HepG2 (cell line): ENCODE results near the gene UCN. TPM values are rescaled to one million over a fixed set of nuclear protein-coding genes. Genes with fewer than 3 reads are reported as not detected.

Experiments used
- CBFB ChIP-seq: sonication (generic); formaldehyde crosslinking; IDR thresholded peaks from 2 replicates; pipeline ENCODE4 v1.4.0; 2020; ENCODE audit warnings: missing genetic modification reagents
- DNMT3B ChIP-seq: conservative IDR thresholded peaks from 2 replicates; pipeline ENCODE4 v1.6.1; 2016; ENCODE audit warnings: missing biosample characterization, control low read depth
- DR1 ChIP-seq: sonication (generic); formaldehyde crosslinking; IDR thresholded peaks from 2 replicates; pipeline ENCODE4 v1.8.0; 2021; ENCODE audit warnings: mild to moderate bottlenecking, missing genetic modification reagents, inconsistent platforms
- E2F2 ChIP-seq: sonication (generic); formaldehyde crosslinking; IDR thresholded peaks from 2 replicates; pipeline ENCODE4 v1.4.0; 2020; ENCODE audit warnings: missing genetic modification reagents, borderline replicate concordance
- FUBP1 ChIP-seq: sonication (generic); formaldehyde crosslinking; IDR thresholded peaks from 2 replicates; pipeline ENCODE4 v1.5.1; 2020; ENCODE audit warnings: missing genetic modification reagents, mild to moderate bottlenecking, borderline replicate concordance
- HDAC1 ChIP-seq: sonication (generic); formaldehyde crosslinking; IDR thresholded peaks from 2 replicates; pipeline ENCODE4 v1.5.1; 2020; ENCODE audit warnings: mild to moderate bottlenecking, missing genetic modification reagents
- HDAC2 ChIP-seq: sonication (generic); formaldehyde crosslinking; IDR thresholded peaks from 2 replicates; pipeline ENCODE4 v1.4.0; 2020; ENCODE audit warnings: missing genetic modification reagents
- HMG20B ChIP-seq: conservative IDR thresholded peaks from 2 replicates; pipeline ENCODE4 v1.6.1; 2016; ENCODE audit warnings: missing genetic modification reagents, missing compliant biosample characterization
- KAT7 ChIP-seq: IDR thresholded peaks from 2 replicates; pipeline ENCODE4 v1.6.1; 2018; ENCODE audit warnings: borderline replicate concordance, missing compliant biosample characterization
- KLF13 ChIP-seq: sonication (generic); formaldehyde crosslinking; IDR thresholded peaks from 2 replicates; pipeline ENCODE4 v1.4.0; 2020; ENCODE audit warnings: mild to moderate bottlenecking, missing genetic modification reagents
- PRMT3 ChIP-seq: sonication (generic); formaldehyde crosslinking; IDR thresholded peaks from 2 replicates; pipeline ENCODE4 v1.8.1; 2022; ENCODE audit warnings: low read depth, mild to moderate bottlenecking, moderate library complexity, missing genetic modification reagents, borderline replicate concordance
- RARG ChIP-seq: sonication (generic); formaldehyde crosslinking; IDR thresholded peaks from 2 replicates; pipeline ENCODE4 v1.4.0; 2020; ENCODE audit warnings: low read depth, mild to moderate bottlenecking, missing genetic modification reagents
- RBAK ChIP-seq: sonication (generic); formaldehyde crosslinking; IDR thresholded peaks from 2 replicates; pipeline ENCODE4 v1.5.1; 2020; ENCODE audit warnings: mild to moderate bottlenecking, missing genetic modification reagents
- RBFOX2 ChIP-seq: fragments of 200-400 bp; formaldehyde crosslinking; IDR thresholded peaks from 2 replicates; pipeline ENCODE4 v1.6.1; 2017; ENCODE audit warnings: low read depth, mild to moderate bottlenecking, low read length
- STAT6 ChIP-seq: sonication (generic); formaldehyde crosslinking; IDR thresholded peaks from 2 replicates; pipeline ENCODE4 v1.4.0; 2020; ENCODE audit warnings: missing genetic modification reagents, mild to moderate bottlenecking, borderline replicate concordance
- XBP1 ChIP-seq: sonication (generic); formaldehyde crosslinking; IDR thresholded peaks from 2 replicates; pipeline ENCODE4 v1.5.0; 2020; ENCODE audit warnings: missing genetic modification reagents
- ZC3H13 ChIP-seq: sonication (generic); formaldehyde crosslinking; IDR thresholded peaks from 2 replicates; pipeline ENCODE4 v1.8.1; 2023; ENCODE audit warnings: mild to moderate bottlenecking, missing genetic modification reagents, moderate library complexity
- ZFP36L2 ChIP-seq: sonication (generic); formaldehyde crosslinking; IDR thresholded peaks from 2 replicates; pipeline ENCODE4 v1.4.0; 2020; ENCODE audit warnings: missing genetic modification reagents
- ZNF274 ChIP-seq: sonication (generic); formaldehyde crosslinking; IDR thresholded peaks from 2 replicates; pipeline ENCODE4 v1.5.1; 2020; ENCODE audit warnings: mild to moderate bottlenecking, missing genetic modification reagents
- ZNF331 ChIP-seq: sonication (generic); formaldehyde crosslinking; IDR thresholded peaks from 2 replicates; pipeline ENCODE4 v1.4.0; 2020; ENCODE audit warnings: missing genetic modification reagents
- ZNF34 ChIP-seq: sonication (generic); formaldehyde crosslinking; IDR thresholded peaks from 2 replicates; pipeline ENCODE4 v1.4.0; 2020; ENCODE audit warnings: mild to moderate bottlenecking, missing genetic modification reagents, borderline replicate concordance
- ZNF605 ChIP-seq: sonication (generic); formaldehyde crosslinking; IDR thresholded peaks from 2 replicates; pipeline ENCODE4 v1.8.0; 2022; ENCODE audit warnings: mild to moderate bottlenecking, missing genetic modification reagents
- ZNF678 ChIP-seq: sonication (generic); formaldehyde crosslinking; IDR thresholded peaks from 2 replicates; pipeline ENCODE4 v1.4.0; 2020; ENCODE audit warnings: mild to moderate bottlenecking, missing genetic modification reagents
- ZNF713 ChIP-seq: sonication (generic); formaldehyde crosslinking; IDR thresholded peaks from 2 replicates; pipeline ENCODE4 v1.4.0; 2020; ENCODE audit warnings: mild to moderate bottlenecking, missing genetic modification reagents
- ZNF724P ChIP-seq: sonication (generic); formaldehyde crosslinking; IDR thresholded peaks from 2 replicates; pipeline ENCODE4 v1.8.0; 2022; ENCODE audit warnings: missing genetic modification reagents, borderline replicate concordance
- ZNF772 ChIP-seq: sonication (generic); formaldehyde crosslinking; IDR thresholded peaks from 2 replicates; pipeline ENCODE4 v1.5.0; 2020; ENCODE audit warnings: mild to moderate bottlenecking, missing genetic modification reagents
- polyA plus RNA-seq, 8 experiments: library from polyadenylated mRNA; depleted of rRNA in 3 of 8; stranded (reverse) in 7 of 8; unstranded in 1 of 8; fragments of >200 nt; fragmentation: Illumina TruSeq in 4 of 8; extraction: Trizol in 4 of 8; gene quantifications; 2 replicates each; pipeline versions ENCODE4 v1.2.1 to v1.2.3, GENCODE V29; 2011 to 2016; ENCODE audit warnings: low read depth in 4 of 8, missing spikeins in 1 of 8, mixed read lengths in 1 of 8; ENCODE audit not compliant: insufficient read depth in 1 of 8
- total RNA-seq, 5 experiments: library from RNA; depleted of rRNA; stranded (reverse); fragments of >200 nt; fragmentation: Illumina TruSeq; extraction: Trizol; gene quantifications; 2 replicates each; pipeline ENCODE4 v1.2.3, GENCODE V29; 2016; ENCODE audit warnings: low read depth in 1 of 5

Gene UCN
- total and polyA plus RNA-seq, 2 of the 13 experiments (the other 11 are each of a cell fraction or from before 2014, with no cell fraction given): 1.2 to 2.3 TPM

GRCh38 chr2:27264753-27265535 lies 43.3 kb downstream of the UCN start (continued):
- no peak for TF ChIP-seq DR1 (CRISPR knock-in tag)
- no peak for TF ChIP-seq ZNF34 (CRISPR knock-in tag)
- no peak for TF ChIP-seq STAT6
- peak; percentile 54 for TF ChIP-seq HDAC1 (CRISPR knock-in tag)
- no peak for TF ChIP-seq RARG (CRISPR knock-in tag)
- peak; percentile 90 for TF ChIP-seq ZNF331 (CRISPR knock-in tag)
- no peak for TF ChIP-seq ZNF713 (CRISPR knock-in tag)
- peak; percentile 77; the same call in 1 of the 2 replicates for TF ChIP-seq DNMT3B (CRISPR knock-in tag)
- 0 out of 2 replicates have a peak, but pooled peaks have one; percentile 35 for TF ChIP-seq HMG20B (CRISPR knock-in tag)
- peak; percentile 78; the same call in 1 of the 2 replicates for TF ChIP-seq ZNF724P
- TF ChIP-seq PRMT3 (CRISPR knock-in tag): 0 out of 2 replicates have a peak, but pooled peaks have one; percentile 48
- peak; percentile 93 for TF ChIP-seq ZNF274 (CRISPR knock-in tag)
- TF ChIP-seq ZFP36L2 (CRISPR knock-in tag): no peak
- TF ChIP-seq KLF13 (CRISPR knock-in tag): no peak
- no peak for TF ChIP-seq FUBP1 (CRISPR knock-in tag)
- peak; percentile 55; the same call in 1 of the 2 replicates for TF ChIP-seq ZNF772 (CRISPR knock-in tag)
- no peak for TF ChIP-seq E2F2
- TF ChIP-seq ZNF605 (CRISPR knock-in tag): 0 out of 2 replicates have a peak, but pooled peaks have one; percentile 36
- 0 out of 2 replicates have a peak, but pooled peaks have one; percentile 38 for TF ChIP-seq RBFOX2
- TF ChIP-seq RBAK (CRISPR knock-in tag): no peak
- peak; percentile 49; the same call in 1 of the 2 replicates for TF ChIP-seq KAT7 (CRISPR knock-in tag)
- peak; percentile 67 for TF ChIP-seq HDAC2
- TF ChIP-seq XBP1 (CRISPR knock-in tag): no peak
- peak; percentile 62; the same call in 1 of the 2 replicates for TF ChIP-seq CBFB (CRISPR knock-in tag)
- TF ChIP-seq ZC3H13 (CRISPR knock-in tag): no peak
- TF ChIP-seq ZNF678 (CRISPR knock-in tag): no peak
